Measurements from ENCODE around the gene WBP1.

Gene WBP1

GRCh38 chr2:74493546-74493945 is 35.3 kb downstream of the WBP1 start:
- H4K8ac ChIP-seq (ENCODE audit: low read length): no peak overlapping the region
- WGBS: 76% methylated on average over 3 of the region's 3 CpGs
- H3K4me2 ChIP-seq (ENCODE audit: low read length, poor library complexity, severe bottlenecking): no peak overlapping the region
- H3K79me1 ChIP-seq (replicated peaks; ENCODE audit: low read length, poor library complexity, severe bottlenecking): peaks cover 5% of the 10 kb centered on the region
- H2BK5ac ChIP-seq (ENCODE audit: low read depth, low read length, poor library complexity, severe bottlenecking): no peak overlapping the region
- no peak for DNase-seq
- no peak overlapping the region for H2BK120ac ChIP-seq (ENCODE audit: low read depth, low read length)
- no peak overlapping the region for H2AFZ ChIP-seq (ENCODE audit: low read depth, low read length)
- no peak overlapping the region for H3K27ac ChIP-seq (ENCODE audit: low read length, poor library complexity, severe bottlenecking)
- peaks cover 0 to 19% of the 10 kb centered on the region in 2 experiments for H3K27me3 ChIP-seq (ENCODE audit: control insufficient read depth in 1 of 2, insufficient read depth in 1 of 2, low read length in 2 of 2)
- no peak overlapping the region for H3K4ac ChIP-seq (ENCODE audit: low read depth in 1 of 2, low read length in 2 of 2)
- no peak overlapping the region for H3K23ac ChIP-seq (ENCODE audit: low read length in 2 of 2)
- no peak overlapping the region for H2BK12ac ChIP-seq (ENCODE audit: low read length in 2 of 2)
- no peak overlapping the region for H4K91ac ChIP-seq (ENCODE audit: low read length)
- no peak overlapping the region for H3K9ac ChIP-seq (ENCODE audit: low read length)
- H3K4me1 ChIP-seq (ENCODE audit: control insufficient read depth, insufficient read depth, low read depth, low read length): peaks cover 11% of the 10 kb centered on the region
- H3K9me3 ChIP-seq (ENCODE audit: control insufficient read depth, low read length): no peaks in the 10 kb centered on the region
- no peak overlapping the region for H2BK15ac ChIP-seq (ENCODE audit: low read depth, poor library complexity, severe bottlenecking)
- H2AK5ac ChIP-seq (ENCODE audit: low read length, severe bottlenecking): no peak overlapping the region
- H3K36me3 ChIP-seq (ENCODE audit: control insufficient read depth in 1 of 2, insufficient read depth in 2 of 2, low read depth in 1 of 2, low read length in 2 of 2): peaks cover 49 to 56% of the 10 kb centered on the region in 2 experiments
- H3K18ac ChIP-seq (ENCODE audit: low read depth in 1 of 2, low read length in 2 of 2): no peak overlapping the region
- no peak overlapping the region for H3K14ac ChIP-seq (ENCODE audit: low read length in 2 of 2)
- H3K4me3 ChIP-seq (ENCODE audit: insufficient read depth in 1 of 2, low read depth in 1 of 2, low read length in 2 of 2): no peak overlapping the region

GRCh38 chr2:74495440-74495839 is 37.2 kb downstream of the WBP1 start:
- H2BK5ac ChIP-seq (ENCODE audit: low read depth, low read length, poor library complexity, severe bottlenecking): no peak overlapping the region
- no peak overlapping the region for H3K9ac ChIP-seq (ENCODE audit: low read length)
- H3K4me3 ChIP-seq (ENCODE audit: insufficient read depth in 1 of 2, low read depth in 1 of 2, low read length in 2 of 2): no peak overlapping the region
- DNase-seq: no peak
- H3K4ac ChIP-seq (ENCODE audit: low read depth in 1 of 2, low read length in 2 of 2): no peak overlapping the region
- no peak overlapping the region for H4K91ac ChIP-seq (ENCODE audit: low read length)
- no peak overlapping the region for H2AK5ac ChIP-seq (ENCODE audit: low read length, severe bottlenecking)
- H4K8ac ChIP-seq (ENCODE audit: low read length): no peak overlapping the region
- H2BK12ac ChIP-seq (ENCODE audit: low read length in 2 of 2): no peak overlapping the region
- no peak overlapping the region for H3K27ac ChIP-seq (ENCODE audit: low read length, poor library complexity, severe bottlenecking)
- H3K4me2 ChIP-seq (ENCODE audit: low read length, poor library complexity, severe bottlenecking): no peak overlapping the region
- peaks cover 0 to 35% of the 10 kb centered on the region in 2 experiments for H3K27me3 ChIP-seq (ENCODE audit: control insufficient read depth in 1 of 2, insufficient read depth in 1 of 2, low read length in 2 of 2)
- H3K36me3 ChIP-seq (ENCODE audit: control insufficient read depth in 1 of 2, insufficient read depth in 2 of 2, low read depth in 1 of 2, low read length in 2 of 2): peaks cover 33 to 42% of the 10 kb centered on the region in 2 experiments
- H3K18ac ChIP-seq (ENCODE audit: low read depth in 1 of 2, low read length in 2 of 2): no peak overlapping the region
- H3K79me1 ChIP-seq (replicated peaks; ENCODE audit: low read length, poor library complexity, severe bottlenecking): no peaks in the 10 kb centered on the region
- H3K9me3 ChIP-seq (ENCODE audit: control insufficient read depth, low read length): no peaks in the 10 kb centered on the region
- H3K14ac ChIP-seq (ENCODE audit: low read length in 2 of 2): no peak overlapping the region
- no peak overlapping the region for H2BK15ac ChIP-seq (ENCODE audit: low read depth, poor library complexity, severe bottlenecking)
- H2BK120ac ChIP-seq (ENCODE audit: low read depth, low read length): no peak overlapping the region
- WGBS: no CpG with 5 or more reads among the region's 1 CpG
- H3K23ac ChIP-seq (ENCODE audit: low read length in 2 of 2): no peak overlapping the region
- H2AFZ ChIP-seq (ENCODE audit: low read depth, low read length): no peak overlapping the region
- peaks cover 27% of the 10 kb centered on the region for H3K4me1 ChIP-seq (ENCODE audit: control insufficient read depth, insufficient read depth, low read depth, low read length)

GRCh38 chr2:74496997-74497776 is 38.9 kb downstream of the WBP1 start:
- H3K4me1 ChIP-seq (ENCODE audit: control insufficient read depth, insufficient read depth, low read depth, low read length): peaks cover 29% of the 10 kb centered on the region
- no peak overlapping the region for H3K4me2 ChIP-seq (ENCODE audit: low read length, poor library complexity, severe bottlenecking)
- H4K91ac ChIP-seq (ENCODE audit: low read length): no peak overlapping the region
- H3K18ac ChIP-seq (ENCODE audit: low read depth in 1 of 2, low read length in 2 of 2): no peak overlapping the region
- no peak overlapping the region for H2BK15ac ChIP-seq (ENCODE audit: low read depth, poor library complexity, severe bottlenecking)
- no peak overlapping the region for H2AK5ac ChIP-seq (ENCODE audit: low read length, severe bottlenecking)
- H4K8ac ChIP-seq (ENCODE audit: low read length): no peak overlapping the region
- H3K14ac ChIP-seq (ENCODE audit: low read length in 2 of 2): no peak overlapping the region
- 73% methylated on average over 16 of the region's 19 CpGs for WGBS
- H3K27me3 ChIP-seq (ENCODE audit: control insufficient read depth in 1 of 2, insufficient read depth in 1 of 2, low read length in 2 of 2): peaks cover 0 to 53% of the 10 kb centered on the region in 2 experiments
- H2BK120ac ChIP-seq (ENCODE audit: low read depth, low read length): no peak overlapping the region
- H3K79me1 ChIP-seq (replicated peaks; ENCODE audit: low read length, poor library complexity, severe bottlenecking): no peaks in the 10 kb centered on the region
- no peak for DNase-seq
- H3K4ac ChIP-seq (ENCODE audit: low read depth in 1 of 2, low read length in 2 of 2): no peak overlapping the region
- no peak overlapping the region for H2BK12ac ChIP-seq (ENCODE audit: low read length in 2 of 2)
- no peaks in the 10 kb centered on the region for H3K9me3 ChIP-seq (ENCODE audit: control insufficient read depth, low read length)
- H2BK5ac ChIP-seq (ENCODE audit: low read depth, low read length, poor library complexity, severe bottlenecking): no peak overlapping the region
- no peak overlapping the region for H2AFZ ChIP-seq (ENCODE audit: low read depth, low read length)
- H3K27ac ChIP-seq (ENCODE audit: low read length, poor library complexity, severe bottlenecking): no peak overlapping the region
- no peak overlapping the region for H3K23ac ChIP-seq (ENCODE audit: low read length in 2 of 2)
- H3K36me3 ChIP-seq (ENCODE audit: control insufficient read depth in 1 of 2, insufficient read depth in 2 of 2, low read depth in 1 of 2, low read length in 2 of 2): peaks cover 16 to 25% of the 10 kb centered on the region in 2 experiments
- peak overlapping the region; percentile 77 for H3K9ac ChIP-seq (ENCODE audit: low read length)
- H3K4me3 ChIP-seq (ENCODE audit: insufficient read depth in 1 of 2, low read depth in 1 of 2, low read length in 2 of 2): peak overlapping the region in 1 of 2 experiments; percentile 77

GRCh38 chr2:74497777-74498499 is 39.7 kb downstream of the WBP1 start:
- Histone ChIP-seq H3K4me1 (ENCODE audit: control insufficient read depth, insufficient read depth, low read depth, low read length) (peaks cover 36% of the 10 kb centered on the region), H3K4me3 (ENCODE audit: insufficient read depth in 1 of 2, low read depth in 1 of 2, low read length in 2 of 2) (peak overlapping the region; percentile 20 to 77), H2BK15ac (ENCODE audit: low read depth, poor library complexity, severe bottlenecking) (no peak overlapping the region), H3K27ac (ENCODE audit: low read length, poor library complexity, severe bottlenecking) (no peak overlapping the region), H2BK5ac (ENCODE audit: low read depth, low read length, poor library complexity, severe bottlenecking) (no peak overlapping the region), H4K91ac (ENCODE audit: low read length) (no peak overlapping the region), H3K23ac (ENCODE audit: low read length in 2 of 2) (peak overlapping the region in 1 of 2 experiments; percentile 76), H2BK12ac (ENCODE audit: low read length in 2 of 2) (no peak overlapping the region), H3K9ac (ENCODE audit: low read length) (peak overlapping the region; percentile 77), H3K4me2 (ENCODE audit: low read length, poor library complexity, severe bottlenecking) (peak overlapping the region; percentile 75), H2BK120ac (ENCODE audit: low read depth, low read length) (no peak overlapping the region), H3K79me1 (replicated peaks; ENCODE audit: low read length, poor library complexity, severe bottlenecking) (peaks cover 2% of the 10 kb centered on the region), H3K4ac (ENCODE audit: low read depth in 1 of 2, low read length in 2 of 2) (no peak overlapping the region), H3K27me3 (ENCODE audit: control insufficient read depth in 1 of 2, insufficient read depth in 1 of 2, low read length in 2 of 2) (peaks cover 0 to 55% of the 10 kb centered on the region in 2 experiments), H3K18ac (ENCODE audit: low read depth in 1 of 2, low read length in 2 of 2) (peak overlapping the region in 1 of 2 experiments; percentile 28), H3K14ac (ENCODE audit: low read length in 2 of 2) (no peak overlapping the region), H3K36me3 (ENCODE audit: control insufficient read depth in 1 of 2, insufficient read depth in 2 of 2, low read depth in 1 of 2, low read length in 2 of 2) (peaks cover 8 to 17% of the 10 kb centered on the region in 2 experiments), H3K9me3 (ENCODE audit: control insufficient read depth, low read length) (no peaks in the 10 kb centered on the region), H4K8ac (ENCODE audit: low read length) (no peak overlapping the region), H2AFZ (ENCODE audit: low read depth, low read length) (no peak overlapping the region), H2AK5ac (ENCODE audit: low read length, severe bottlenecking) (no peak overlapping the region)
- peak; percentile 17 for DNase-seq
- WGBS: 4% methylated on average over 61 of the region's 61 CpGs
